ENCODE results near the gene CHAF1B.

GRCh38 chr21:36461918-36462486 lies 76.8 kb downstream of the CHAF1B start:
- TF ChIP-seq, protein P1, sequence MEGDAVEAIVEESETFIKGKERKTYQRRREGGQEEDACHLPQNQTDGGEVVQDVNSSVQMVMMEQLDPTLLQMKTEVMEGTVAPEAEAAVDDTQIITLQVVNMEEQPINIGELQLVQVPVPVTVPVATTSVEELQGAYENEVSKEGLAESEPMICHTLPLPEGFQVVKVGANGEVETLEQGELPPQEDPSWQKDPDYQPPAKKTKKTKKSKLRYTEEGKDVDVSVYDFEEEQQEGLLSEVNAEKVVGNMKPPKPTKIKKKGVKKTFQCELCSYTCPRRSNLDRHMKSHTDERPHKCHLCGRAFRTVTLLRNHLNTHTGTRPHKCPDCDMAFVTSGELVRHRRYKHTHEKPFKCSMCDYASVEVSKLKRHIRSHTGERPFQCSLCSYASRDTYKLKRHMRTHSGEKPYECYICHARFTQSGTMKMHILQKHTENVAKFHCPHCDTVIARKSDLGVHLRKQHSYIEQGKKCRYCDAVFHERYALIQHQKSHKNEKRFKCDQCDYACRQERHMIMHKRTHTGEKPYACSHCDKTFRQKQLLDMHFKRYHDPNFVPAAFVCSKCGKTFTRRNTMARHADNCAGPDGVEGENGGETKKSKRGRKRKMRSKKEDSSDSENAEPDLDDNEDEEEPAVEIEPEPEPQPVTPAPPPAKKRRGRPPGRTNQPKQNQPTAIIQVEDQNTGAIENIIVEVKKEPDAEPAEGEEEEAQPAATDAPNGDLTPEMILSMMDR (IDR thresholded peaks at IDR 0.05; ENCODE audit: insufficient read depth, low read length, poor library complexity, severe bottlenecking): no peak
- TF ChIP-seq EZH2phosphoT487 (conservative IDR thresholded peaks at IDR 0.05; ENCODE audit: low read length): no peak
